Right lung (tissue), 5 donors: ENCODE results near the gene ITPRID2. TPM values are rescaled to one million over a fixed set of nuclear protein-coding genes. Genes with fewer than 3 reads are reported as not detected.
A peak's percentile ranks its signal among the peaks of the same experiment; 100 is the strongest.

Source experiments
- DNase-seq, 2 donors: peaks; one replicate each; pipeline ENCODE4 v3.0.0-alpha.2; 2013
- polyA plus RNA-seq, 5 donors: library from polyadenylated mRNA; unstranded; fragments of 120-200 nt; gene quantifications; one replicate each; pipeline versions ENCODE4 v1.2.1 to v1.2.3, GENCODE V29; 2013; ENCODE audit warnings: inconsistent platforms in 1 of 5, low replicate concordance in 1 of 5; ENCODE audit not compliant: insufficient read length in 5 of 5, insufficient read depth in 1 of 5

Gene ITPRID2
- polyA plus RNA-seq, 5 donors, result 67.4 to 123 (median 106) TPM

DNA sequence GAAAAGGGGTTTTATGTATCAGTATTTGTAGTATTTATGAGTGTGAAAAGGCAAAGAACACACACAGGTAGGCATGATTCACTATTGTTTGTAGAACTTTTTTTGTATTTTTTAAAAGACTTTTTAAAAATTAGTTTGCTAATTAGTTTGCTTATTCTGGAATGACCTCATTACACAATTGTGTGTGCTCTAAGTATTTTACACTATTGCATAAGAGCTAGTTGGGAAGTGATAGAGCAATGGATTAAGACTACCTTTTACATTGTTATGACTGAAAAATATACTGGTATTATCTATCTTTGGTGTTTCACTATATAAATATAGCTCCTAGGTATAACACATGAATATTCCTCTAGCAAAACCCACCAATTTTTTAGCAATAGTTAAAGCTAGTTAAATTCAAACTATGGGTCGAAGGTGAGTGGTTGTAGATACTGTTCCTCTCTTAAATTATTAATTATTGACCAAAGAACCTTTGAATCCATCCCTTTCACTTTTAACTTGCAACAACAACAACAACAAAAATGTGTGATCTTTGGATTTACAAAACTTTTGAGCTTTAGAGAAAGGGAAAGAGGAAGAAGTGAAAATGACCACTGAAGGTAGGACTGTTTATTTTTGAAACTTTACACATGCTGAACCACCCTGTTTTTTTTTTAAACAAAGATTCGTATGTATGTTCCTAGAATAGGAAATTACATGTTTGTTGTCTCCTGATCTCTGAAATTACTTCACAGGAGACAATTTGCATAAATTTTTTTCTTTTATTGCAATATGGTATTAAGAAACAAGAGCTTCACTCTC lies 18.7 kb downstream of the ITPRID2 start:
- no peak for DNase-seq

DNA sequence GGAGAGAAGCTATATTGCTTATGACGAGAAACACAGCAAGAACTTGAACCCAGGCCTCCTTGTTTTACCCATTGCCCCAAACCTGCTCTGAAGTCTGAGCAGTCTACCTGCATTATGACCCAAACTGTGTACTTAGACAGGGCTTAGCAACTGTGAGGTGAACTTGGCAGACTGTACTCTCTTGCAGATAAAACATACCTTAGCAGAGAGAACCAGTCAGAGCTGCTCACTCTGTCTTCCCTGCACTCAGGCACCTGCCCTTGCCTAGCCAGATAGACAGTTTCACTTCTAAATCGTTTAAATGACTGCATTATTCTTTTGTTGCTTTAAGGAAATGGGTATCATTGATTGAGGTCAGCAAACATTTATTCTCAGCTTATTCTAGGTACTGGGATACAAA lies 20.3 kb downstream of the ITPRID2 start:
- DNase-seq, result no peak

DNA sequence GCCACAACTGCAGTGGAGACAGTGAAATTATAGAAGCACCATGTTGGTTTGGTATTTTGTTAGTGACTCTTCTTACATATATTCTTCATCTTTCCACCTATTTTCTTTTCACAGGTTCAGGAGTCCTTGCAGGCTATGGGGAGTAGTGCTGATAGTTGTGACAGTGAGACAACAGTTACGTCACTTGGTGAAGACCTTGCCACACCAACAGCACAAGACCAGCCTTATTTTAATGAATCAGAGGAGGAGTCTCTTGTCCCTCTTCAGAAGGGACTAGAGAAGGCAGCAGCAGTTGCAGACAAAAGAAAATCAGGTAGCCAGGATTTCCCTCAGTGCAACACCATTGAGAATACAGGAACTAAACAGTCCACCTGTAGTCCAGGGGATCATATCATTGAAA lies 23.6 kb downstream of the ITPRID2 start:
- no peak for DNase-seq

DNA sequence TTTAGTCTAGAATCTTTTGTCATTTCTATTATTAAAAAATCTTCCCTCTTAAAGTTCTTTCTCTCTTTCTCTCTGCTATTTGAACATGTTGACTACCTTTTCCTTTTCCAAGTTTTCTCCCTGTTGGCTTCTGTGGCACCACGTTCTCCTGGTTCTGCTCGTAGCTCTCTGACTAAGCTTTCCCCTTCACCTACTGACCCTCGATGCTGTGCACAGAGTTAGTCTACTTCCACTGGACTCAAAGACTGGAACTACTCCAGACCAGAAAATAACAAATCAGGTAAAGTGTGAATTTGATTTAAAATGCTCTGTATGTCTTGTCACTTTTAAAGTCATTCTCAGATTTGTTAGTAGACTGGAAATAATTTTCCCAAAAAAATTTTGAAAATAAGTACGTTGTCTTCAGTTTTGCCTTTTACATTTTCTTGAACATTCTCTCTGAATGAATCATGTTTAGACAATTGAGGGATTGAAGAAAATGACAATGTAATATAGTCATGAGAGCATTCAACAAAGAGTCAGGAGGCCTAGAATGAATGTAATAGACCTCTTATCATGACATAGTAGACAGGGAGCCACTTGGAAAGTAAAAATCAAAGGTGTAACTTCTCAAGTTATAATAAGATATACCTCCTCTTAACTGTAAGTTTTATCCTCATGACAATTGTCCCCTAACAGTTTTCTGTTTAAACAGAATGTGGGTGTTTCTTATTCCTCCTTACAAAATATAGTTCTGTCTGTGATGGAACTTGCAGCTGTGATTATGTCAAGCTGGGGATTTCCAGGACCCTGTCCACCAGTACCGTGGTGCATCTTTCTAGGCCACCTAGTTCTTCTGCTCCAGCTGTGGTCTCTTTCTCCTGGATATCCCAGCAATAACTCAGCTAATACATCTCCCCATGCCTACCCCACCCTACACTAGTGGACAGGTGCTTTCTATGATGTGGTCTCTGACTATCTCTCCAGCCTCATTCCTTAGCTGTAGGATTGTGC lies 25.5 kb downstream of the ITPRID2 start:
- no peak for DNase-seq

DNA sequence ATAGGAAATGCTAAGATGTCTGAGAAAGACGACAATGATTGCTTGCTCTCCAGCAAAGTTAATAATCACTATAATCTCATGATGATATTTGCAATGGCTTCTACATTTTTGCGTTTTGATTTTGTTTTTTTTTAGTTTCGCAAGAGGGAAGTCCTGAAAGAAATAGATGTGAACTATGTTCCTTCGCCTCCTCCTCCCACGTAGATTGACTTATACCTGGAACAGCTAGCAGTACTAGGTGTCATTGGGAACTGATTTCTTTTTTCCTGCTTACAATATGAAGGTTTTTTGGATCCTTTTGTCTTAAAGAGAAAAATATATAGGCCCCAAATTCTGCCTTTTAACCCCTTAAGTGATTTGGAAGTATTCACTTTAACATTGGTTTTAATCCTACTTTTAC lies 26.7 kb downstream of the ITPRID2 start:
- no peak for DNase-seq

DNA sequence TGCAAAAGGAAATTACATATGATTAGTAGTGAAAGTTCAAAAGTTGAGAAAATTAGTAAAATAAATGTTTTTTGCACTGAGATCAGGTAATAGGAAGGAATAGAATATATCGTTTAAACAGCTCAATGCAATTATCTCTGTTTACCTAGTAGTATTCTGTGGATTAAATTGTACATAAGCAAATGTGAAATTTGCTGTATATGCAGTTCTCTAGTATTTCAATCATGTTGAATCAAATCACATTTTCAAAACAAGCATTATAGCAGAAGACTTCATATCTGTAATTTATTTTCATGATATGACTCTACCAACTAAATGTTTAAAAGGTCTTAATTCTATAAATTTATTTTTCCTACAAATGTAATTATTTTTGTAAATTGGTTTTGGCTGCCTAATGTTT lies 31.6 kb downstream of the ITPRID2 start:
- no peak for DNase-seq

DNA sequence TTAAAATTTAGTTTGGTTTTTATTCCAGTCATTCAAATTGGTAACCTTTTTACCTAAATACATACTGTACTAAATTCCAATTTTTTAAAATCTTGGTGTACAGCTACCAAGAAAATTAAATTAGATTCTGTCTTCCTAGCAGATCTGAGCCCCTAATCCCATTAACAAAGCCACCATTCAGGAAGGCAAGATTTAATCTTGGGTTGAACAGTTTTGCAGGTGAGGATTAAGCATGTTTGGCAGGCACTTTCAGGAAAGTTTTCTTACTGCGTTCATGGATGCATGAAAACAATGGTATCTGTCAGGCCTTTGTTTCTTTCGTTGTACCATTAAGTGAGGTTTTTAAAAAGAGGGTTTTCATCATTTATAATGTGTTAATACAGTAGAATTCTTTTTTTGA lies 32.8 kb downstream of the ITPRID2 start:
- DNase-seq, result no peak

DNA sequence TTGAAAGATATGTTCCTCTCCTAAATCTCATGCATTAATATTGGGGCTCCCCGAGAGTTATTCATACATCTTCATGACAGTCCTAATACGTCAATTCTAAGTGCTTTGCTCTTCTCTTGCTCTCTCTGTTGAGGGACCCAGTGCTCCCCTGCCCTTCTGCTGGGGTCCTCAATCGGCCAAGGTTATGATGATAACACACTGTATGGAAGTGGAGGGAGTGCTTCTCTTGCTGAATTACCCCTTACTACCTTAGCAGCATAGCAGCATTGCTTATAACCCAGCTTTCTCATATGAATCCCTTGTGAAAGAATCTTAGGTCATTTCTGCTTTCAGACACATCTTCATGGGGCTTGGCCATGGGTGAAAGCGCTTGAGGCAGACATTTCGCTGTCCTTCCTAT lies 43.2 kb downstream of the ITPRID2 start:
- DNase-seq, result no peak

DNA sequence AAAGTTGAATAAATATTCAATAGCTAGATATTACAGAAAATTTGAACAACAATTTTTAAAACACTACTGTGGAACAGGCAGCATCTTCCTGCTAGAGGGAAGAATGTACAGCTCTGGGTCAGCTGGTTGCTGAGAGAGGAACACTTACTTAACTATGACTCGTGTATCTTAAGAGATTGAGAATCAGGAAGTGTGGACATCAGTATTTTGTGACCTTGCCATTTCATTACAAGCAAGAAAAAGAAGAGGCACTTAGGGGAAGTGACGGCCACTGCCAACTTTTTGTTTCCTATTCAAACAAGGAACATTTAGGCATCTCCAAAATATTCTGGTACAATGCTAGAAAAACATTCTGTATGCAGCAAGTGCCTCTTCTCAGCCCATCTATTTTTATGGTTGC lies 45.9 kb downstream of the ITPRID2 start:
- peak in 1 of 2 donors; percentile 21 for DNase-seq

DNA sequence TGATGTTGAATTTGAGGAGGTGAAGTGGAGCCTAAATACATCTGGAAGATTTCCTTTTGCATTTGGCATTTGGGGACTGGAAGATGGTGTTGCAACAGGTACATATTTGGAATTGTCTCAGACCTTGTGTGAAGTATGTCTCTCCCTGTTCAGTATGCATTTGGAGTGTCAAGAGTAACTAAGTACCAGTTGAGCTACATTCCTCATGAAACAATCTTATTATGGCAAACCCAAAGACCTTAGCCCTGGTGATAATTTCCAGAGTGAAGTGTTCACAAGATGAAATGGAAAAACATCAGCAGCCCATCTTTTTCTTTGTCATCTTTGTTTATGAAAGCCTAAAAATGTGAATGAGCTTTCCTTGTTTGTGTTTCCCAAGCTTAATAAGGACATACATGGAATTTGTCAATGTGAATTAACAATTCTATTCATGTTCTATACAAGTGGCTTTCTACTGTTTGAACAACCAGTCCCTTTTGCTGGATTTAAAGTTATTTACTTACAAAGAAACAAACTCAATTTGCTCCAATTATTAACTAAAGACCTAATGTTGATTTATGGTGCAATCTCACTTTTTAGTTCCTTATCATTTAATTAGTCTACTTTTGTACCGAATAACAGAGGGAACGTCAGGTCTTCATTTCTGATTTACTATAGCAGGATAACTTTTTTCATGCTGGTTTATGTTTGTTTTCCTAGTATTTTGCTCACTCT lies 52.0 kb downstream of the ITPRID2 start:
- peak in 1 of 2 donors; percentile 17 for DNase-seq

DNA sequence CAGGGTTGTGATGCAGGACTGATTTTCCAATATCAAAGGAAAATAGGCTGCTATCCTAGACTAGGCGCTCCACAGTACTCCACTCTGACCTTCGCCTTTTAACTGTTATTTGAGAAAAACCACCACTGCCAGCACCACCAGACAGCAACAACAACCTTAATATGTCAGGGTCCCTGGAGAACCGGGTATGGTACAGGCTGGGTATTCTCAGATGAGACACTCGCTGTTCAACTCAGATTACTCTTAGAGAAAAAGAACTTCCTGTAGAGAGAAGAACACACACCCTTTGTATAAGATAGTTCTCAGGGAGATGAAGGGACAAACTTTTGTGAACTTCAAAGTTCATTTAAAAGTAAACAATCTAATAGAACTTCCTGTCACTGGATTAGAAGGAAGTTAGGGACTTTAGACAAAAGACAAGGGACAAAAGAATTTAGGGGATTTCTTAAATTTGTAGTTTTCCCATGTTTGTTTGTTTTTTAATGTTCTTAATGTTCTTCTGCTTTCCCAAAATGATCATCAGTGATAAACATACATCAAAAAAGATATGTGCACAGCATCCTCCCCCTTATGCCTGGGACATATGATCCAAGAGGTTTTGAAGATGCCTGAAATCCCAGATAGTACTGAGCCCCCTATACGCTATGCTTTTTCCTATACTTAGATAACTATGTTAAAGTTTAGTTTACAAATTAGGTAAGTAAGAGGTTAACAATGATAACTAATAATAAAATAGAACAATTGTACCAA lies 52.8 kb downstream of the ITPRID2 start:
- no peak for DNase-seq

DNA sequence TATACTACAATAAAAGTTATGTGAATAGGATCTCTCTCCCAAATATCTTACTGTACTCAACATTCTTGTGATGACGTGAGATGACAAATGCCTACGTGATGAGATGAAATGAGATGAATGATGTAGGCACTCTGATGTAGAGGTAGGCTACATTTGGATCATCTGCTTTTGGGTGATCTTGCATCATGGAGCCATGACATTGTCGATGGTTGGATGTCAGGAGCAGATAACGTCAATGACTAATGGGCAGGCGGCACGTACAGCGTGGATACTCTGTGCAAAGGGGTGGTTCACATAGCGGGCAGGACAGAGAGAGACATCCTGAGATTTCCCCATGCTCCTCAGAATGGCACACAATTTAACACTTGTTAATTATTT lies 53.4 kb downstream of the ITPRID2 start:
- no peak for DNase-seq

DNA sequence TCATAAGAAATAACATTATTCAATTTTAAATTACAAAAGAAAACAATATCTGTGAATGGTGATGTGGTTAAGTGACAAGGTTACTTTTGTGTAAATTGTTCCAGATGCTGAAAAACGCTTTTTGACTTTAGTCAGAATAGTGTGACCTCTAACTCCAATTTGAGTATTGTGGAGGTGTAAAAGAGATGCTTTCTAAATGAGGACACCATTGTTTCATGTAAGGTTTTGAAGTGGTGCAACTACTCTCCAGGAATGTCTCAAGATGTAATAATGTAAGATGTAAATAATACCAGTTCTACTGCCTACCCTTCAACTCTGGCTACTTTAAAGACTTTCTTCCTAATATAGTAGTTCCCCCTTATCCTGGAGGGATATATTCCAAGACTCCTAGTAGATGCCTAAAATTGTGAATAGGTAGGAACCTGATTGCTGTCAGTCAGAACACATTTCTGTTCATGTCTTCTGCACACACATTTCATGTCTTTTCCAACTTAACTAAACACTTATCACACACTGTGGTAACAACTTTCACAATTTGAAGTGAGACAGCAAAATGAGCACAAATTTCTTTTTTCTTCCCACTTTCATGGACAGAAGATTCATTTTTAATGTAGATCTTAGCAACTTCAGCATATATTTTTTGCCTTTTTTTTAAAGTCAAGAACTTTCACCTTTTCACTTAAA lies 55.1 kb downstream of the ITPRID2 start:
- no peak for DNase-seq

DNA sequence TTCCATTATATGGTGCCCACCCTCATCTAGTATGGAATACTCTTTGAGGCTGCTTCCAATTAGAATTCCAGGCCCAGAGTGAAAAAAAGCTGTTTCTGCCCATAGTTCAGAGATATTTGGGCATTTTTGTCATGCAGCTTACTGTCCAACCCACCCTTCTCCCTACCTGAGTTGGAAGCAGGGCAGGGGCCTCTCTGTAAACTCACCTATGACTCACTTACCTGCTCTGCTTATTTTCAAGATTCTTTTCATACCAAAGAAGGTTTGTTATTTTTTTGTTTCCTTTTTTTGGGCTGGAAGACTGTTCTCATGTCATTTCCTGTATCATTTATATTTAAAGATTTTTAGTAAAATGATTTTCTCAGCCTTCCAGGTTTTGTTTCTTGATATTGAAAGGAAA lies 55.7 kb downstream of the ITPRID2 start:
- DNase-seq, result no peak

DNA sequence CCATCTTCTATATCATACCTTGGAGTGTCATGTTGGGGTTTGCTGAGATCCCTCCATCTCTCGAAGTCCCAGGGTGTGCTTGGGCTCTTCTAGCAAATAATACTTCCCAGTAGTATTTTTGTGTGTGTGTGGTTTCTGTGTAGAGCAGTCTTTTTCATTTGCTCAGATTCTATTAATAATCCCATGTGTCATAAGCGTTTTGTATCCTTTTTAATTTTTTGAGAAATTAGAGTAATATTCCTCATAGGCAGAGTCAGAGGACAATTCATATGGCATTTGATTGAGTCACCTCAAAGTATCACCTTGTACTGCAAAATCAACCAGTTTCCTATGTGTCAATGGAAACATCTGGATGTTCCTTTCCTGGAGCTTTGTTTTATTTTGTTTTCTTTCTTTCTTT lies 56.7 kb downstream of the ITPRID2 start:
- DNase-seq, result no peak

DNA sequence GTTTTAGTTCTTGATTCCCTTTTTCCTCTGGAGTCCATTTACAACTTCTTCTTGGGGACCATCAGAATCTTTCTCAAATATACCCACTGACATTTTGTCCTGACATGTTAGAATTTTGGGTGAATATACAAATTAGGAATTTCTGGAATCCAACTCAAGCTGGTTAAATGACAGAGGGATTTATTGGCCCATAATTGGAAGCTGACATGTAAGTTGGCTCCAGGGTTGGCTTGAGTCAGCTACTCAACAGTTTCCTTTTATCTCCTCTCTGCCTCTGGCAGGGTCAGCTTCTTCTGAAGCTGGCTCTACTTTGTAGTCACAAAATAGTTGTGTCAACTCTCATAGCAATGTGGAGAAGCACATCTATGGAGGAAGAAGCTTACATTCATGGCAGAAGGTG lies 57.5 kb downstream of the ITPRID2 start:
- no peak for DNase-seq

DNA sequence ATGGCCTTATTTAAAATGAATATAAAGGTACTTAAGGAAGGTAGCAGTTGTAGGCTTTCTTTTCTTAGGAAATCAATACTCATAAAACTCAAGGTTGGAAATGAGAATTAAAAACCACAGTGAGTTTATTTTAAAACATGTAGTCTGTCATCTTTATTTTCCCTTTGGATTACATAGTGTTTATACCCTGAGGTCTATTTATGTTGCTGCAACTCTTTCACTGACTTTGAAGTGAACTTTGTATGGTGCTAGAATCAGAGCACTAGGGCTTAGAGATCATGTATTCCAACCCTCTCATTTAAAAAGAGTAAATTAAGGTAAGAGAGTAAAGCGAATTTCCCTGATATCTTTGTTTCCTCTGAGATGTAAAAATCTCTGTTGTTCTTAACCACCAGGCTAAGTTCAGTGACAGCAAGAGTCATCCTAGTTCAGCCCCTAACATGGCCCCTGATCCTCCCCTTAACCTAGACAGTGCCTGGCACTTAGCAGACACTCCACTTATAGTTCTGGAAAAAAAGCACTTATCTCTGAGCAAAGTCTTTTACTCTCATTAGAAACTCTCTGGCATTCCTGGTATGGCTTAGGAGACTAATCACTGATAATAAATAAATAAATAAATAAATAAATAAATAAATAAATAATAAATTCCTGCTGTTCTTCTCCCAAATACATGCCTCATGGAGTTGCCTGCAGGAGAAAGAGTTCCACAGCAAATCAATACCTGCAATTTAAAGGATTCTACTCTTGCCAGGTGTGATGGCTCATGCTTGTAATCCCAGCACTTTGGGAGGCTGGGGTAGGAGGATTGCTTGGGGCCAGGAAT lies 61.1 kb downstream of the ITPRID2 start:
- no peak for DNase-seq

DNA sequence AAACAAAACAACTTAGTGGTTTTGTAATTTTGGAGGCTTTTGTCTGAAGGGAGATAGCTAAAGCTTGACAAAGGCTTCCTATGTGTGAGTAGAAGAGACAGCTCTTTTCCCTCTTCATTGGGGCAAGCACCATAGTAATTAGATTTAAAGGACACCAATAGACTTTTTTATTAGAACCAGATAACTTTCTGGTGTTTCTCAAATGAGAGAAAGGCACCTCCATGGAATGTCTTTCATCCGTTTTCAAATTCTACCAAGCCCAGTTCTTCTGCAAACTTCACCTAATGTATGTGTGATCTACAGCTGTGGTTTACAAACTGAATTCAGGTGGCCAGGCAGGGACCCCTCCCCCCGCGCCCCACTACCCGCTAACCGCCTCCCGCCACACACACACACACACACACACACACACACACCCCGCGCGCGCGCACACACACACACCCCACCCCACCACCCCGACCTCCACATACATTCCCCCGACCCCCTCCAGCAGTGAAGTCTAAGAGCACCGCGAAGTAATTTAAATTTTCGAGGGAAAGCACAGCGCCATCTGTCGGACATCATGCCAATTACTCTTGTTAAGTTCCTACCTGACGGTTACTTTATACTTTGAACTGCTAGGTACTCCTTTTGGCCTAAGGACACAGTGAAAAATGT lies 62.5 kb downstream of the ITPRID2 start:
- DNase-seq, result peak; percentile 56 to 61

DNA sequence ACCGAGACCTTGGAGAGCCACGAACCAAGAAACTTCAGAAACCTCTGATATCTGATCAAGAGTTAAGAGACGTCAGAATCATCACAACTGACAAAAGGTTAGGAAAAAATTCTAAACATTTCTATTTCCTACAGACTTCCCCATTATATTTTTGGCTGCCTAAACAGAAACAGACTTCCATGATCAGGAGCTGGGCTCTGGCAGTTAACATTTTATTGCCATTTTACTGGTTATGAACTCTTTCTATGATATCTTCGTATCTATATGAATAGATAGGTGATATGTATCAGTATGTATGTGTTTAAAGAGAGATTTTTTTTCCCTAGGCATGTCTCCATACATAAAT lies 63.0 kb downstream of the ITPRID2 start:
- DNase-seq, result no peak

DNA sequence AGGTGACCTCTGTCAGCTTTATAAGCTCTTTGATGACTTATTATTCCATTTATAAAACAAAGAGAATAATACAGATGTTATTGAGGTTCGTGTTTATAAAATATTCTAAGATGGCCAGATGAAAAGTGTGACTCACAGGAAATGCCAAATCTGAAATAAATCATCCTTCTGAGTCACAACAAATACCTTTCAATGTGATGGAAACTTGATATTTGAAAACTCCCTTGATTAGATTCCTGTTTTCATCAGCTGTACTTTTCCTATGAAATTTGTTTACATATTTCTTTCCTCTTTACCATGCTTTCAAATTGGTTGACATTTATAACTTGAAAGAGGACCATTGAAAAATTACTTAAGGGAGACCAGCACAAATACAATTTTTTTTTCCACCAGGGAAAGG lies 63.5 kb downstream of the ITPRID2 start:
- no peak for DNase-seq
